Stimulated activated CD4-positive, alpha-beta T cell treated with anti-CD3 and anti-CD28 coated beads, TNF-alpha, amount 100 ng/mL, for 48 hours (primary cell): ENCODE data around the gene ENPP4.
"Not testable (repeated sequence)": the region's sequence is repeated elsewhere in the genome, so short reads cannot be mapped to it uniquely, and the experiment has no call there.

ENCODE experiments used
- DNase-seq, 3 donors: peaks; one replicate each; pipeline ENCODE4 v3.0.0-alpha.2; 2020; ENCODE audit warnings: low read depth in 3 of 3

Gene ENPP4

GRCh38 chr6:46129629-46130511, at the start of gene ENPP4:
TSS of gene ENPP4 (plus strand) at chr6:46129989. CDS start at chr6:46139584, 9,595 bp downstream.
- peak; percentile 73 to 84 (median 78) for DNase-seq

GRCh38 chr6:46080111-46080510, 49.7 kb upstream of the ENPP4 start:
- DNase-seq, result no peak

- DNase-seq, result not testable (repeated sequence)
Measured at GRCh38 chr6:46085688-46086087, 44.1 kb upstream of the ENPP4 start.

GRCh38 chr6:46090115-46091079, 39.4 kb upstream of the ENPP4 start:
- DNase-seq, result peak; percentile 16 to 34 (median 27)

GRCh38 chr6:46091080-46091478, 38.7 kb upstream of the ENPP4 start:
- DNase-seq, result no peak

- no peak for DNase-seq
Measured at GRCh38 chr6:46095251-46095650, 34.5 kb upstream of the ENPP4 start.

- no peak for DNase-seq
Measured at GRCh38 chr6:46097366-46097765, 32.4 kb upstream of the ENPP4 start.

GRCh38 chr6:46098678-46099077, 31.1 kb upstream of the ENPP4 start:
- no peak for DNase-seq

- no peak for DNase-seq
Measured at GRCh38 chr6:46099952-46100351, 29.8 kb upstream of the ENPP4 start.

- no peak for DNase-seq
Measured at GRCh38 chr6:46102123-46102522, 27.7 kb upstream of the ENPP4 start.

GRCh38 chr6:46103441-46104115, 26.2 kb upstream of the ENPP4 start:
- DNase-seq, result no peak

GRCh38 chr6:46104209-46104608, 25.6 kb upstream of the ENPP4 start:
- no peak for DNase-seq

GRCh38 chr6:46105568-46105967, 24.2 kb upstream of the ENPP4 start:
- no peak for DNase-seq

- no peak for DNase-seq
Measured at GRCh38 chr6:46113370-46113769, 16.4 kb upstream of the ENPP4 start.

GRCh38 chr6:46115634-46116033, 14.2 kb upstream of the ENPP4 start:
- no peak for DNase-seq

GRCh38 chr6:46116289-46116688, 13.5 kb upstream of the ENPP4 start:
- no peak for DNase-seq

- no peak for DNase-seq
Measured at GRCh38 chr6:46118157-46118556, 11.6 kb upstream of the ENPP4 start.

GRCh38 chr6:46118836-46119235, 11.0 kb upstream of the ENPP4 start:
- no peak for DNase-seq

- not testable (repeated sequence) for DNase-seq
Measured at GRCh38 chr6:46119679-46120078, 10.1 kb upstream of the ENPP4 start.

GRCh38 chr6:46128476-46128875, 1.3 kb upstream of the ENPP4 start:
- no peak for DNase-seq

- peak in 1 of 3 donors; percentile 0 for DNase-seq
Measured at GRCh38 chr6:46129291-46129628, 529 bp upstream of the ENPP4 start.

GRCh38 chr6:46130666-46131065, 877 bp downstream of the ENPP4 start:
- DNase-seq, result no peak
